A549 treated with CORT108297 at 1 μM for 4 hours (cell line): ENCODE measurements around the gene TGIF1. TPM values are rescaled to one million over a fixed set of nuclear protein-coding genes. Genes with fewer than 3 reads are reported as not detected.

Experiments used
- total RNA-seq: library from RNA; stranded (reverse); fragments of 200-300 nt; extraction: Qiagen RNA extraction; gene quantifications from 5 replicates; pipeline ENCODE4 v1.2.3, GENCODE V29; 2022

Gene TGIF1
- total RNA-seq: 106 to 166 TPM (median 153 TPM) in 5 replicates

DNA sequence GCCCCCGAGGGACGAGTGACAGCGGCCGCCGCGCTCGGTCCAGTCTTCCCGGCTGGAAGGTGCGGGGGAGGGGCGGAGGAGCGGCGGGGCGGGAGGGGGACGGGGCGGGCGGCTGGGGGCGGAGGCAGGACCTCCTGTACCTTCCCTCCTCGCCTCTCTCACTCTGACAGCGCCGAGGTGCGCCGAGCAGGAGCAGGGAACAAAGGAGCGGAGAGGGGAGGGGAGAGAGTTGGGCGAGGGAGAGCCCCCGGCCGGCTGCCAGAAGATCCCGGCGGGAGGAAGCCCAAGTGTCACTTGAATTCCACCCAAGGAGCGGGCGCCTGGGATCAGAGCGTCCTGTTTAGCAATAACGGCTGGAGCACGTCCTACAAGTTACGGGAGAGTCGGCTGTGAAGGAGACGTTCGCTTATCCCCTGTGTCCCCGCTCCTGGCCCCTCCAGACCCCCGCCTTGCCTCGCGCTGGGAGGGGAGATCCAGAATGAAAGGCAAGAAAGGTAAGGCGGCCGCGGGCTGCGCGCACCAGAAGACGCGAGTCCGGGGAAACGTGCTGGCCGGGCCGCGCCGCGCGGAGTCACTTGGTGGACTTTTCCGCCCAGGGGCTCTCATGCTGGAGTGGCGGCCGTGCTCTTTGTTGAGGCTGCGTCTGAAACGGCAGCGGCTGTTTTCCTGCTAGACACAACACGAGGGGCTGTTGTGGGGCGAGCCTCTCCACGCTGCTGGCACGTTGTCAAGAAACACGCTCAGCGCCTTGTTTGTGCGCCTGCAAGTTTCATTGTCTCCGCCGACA lies at the start of gene TGIF1:
Gene TGIF1 (plus strand): TSS at position 161 of the 787 bp plus-strand sequence. CDS start 318 bp downstream, at position 479.

Other genes starting within 250 kb of the TGIF1 start
- gene MYOM1, start 230.2 kb upstream of the TGIF1 start, total RNA-seq: 0.05 to 0.29 TPM (median 0.12 TPM) in 5 replicates
- 276 to 338 TPM (median 313 TPM) in 5 replicates for gene MYL12A, start 202.4 kb upstream of the TGIF1 start, total RNA-seq
- 388 to 409 TPM (median 396 TPM) in 5 replicates for gene MYL12B, start 188.0 kb upstream of the TGIF1 start, total RNA-seq